Ovary (tissue), 9 donors: ENCODE measurements around the gene SETBP1. TPM values are rescaled to one million over a fixed set of nuclear protein-coding genes. Genes with fewer than 3 reads are reported as not detected.

Experiments
- DNase-seq, 5 donors: peaks; one replicate each; pipeline ENCODE4 v3.0.0-alpha.2; 2019 to 2020
- H3K27ac ChIP-seq, 2 donors: fragments of 200-600 bp; one replicate each; pipeline versions ENCODE4 v1.5.1 to v1.8.0; 2019 to 2022
- H3K27me3 ChIP-seq: fragments of 200-600 bp; one replicate; pipeline ENCODE4 v1.8.0; 2022
- H3K36me3 ChIP-seq: fragments of 200-600 bp; sonication (generic); one replicate; pipeline ENCODE4 v1.5.1; 2019
- H3K4me1 ChIP-seq: one replicate; pipeline ENCODE4 v1.8.1; 2013; ENCODE audit warnings: mild to moderate bottlenecking, moderate library complexity; ENCODE audit not compliant: insufficient read depth
- H3K4me3 ChIP-seq: fragments of 200-600 bp; sonication (generic); one replicate; pipeline ENCODE4 v1.5.1; 2017
- H3K9me3 ChIP-seq, 2 donors: fragments of 200-600 bp in 1 of 2; sonication (generic) in 1 of 2; one replicate each; pipeline versions ENCODE4 v1.5.1 to v1.8.1; 2013 to 2019; ENCODE audit warnings: mild to moderate bottlenecking in 1 of 2, moderate library complexity in 1 of 2
- EP300 ChIP-seq: sonication (generic); formaldehyde crosslinking; IDR thresholded peaks from one replicate; pipeline ENCODE4 v1.6.1; 2017; ENCODE audit warnings: antibody characterized with exemption
- POLR2A ChIP-seq: fragments of 450-650 bp; IDR thresholded peaks from one replicate; pipeline ENCODE4 v1.6.1; 2017; ENCODE audit warnings: antibody characterized with exemption, mild to moderate bottlenecking, moderate library complexity
- WGBS, 3 donors: extraction: QIAGEN DNeasy Blood & Tissue Kit in 1 of 3; methylation state at CpG; one replicate each; pipeline versions ENCODE4 v1.1.5 to v1.1.7; 2013 to 2017; 5-methylcytosine and 5-hydroxymethylcytosine counted together
- intact Hi-C, 4 donors: fragments of 100-400 bp; cut with DNase I; formaldehyde crosslinking; loops; one replicate each; pipeline versions ENCODE4 v1.11.0 to v1.15.1; 2022 to 2023
- polyA plus RNA-seq, 2 donors: library from polyadenylated mRNA; stranded (reverse); fragments of 200-250 nt in 1 of 2; fragments of 350-450 nt in 1 of 2; fragmentation: Illumina TruSeq in 1 of 2; extraction: RNeasy Lipid Tissue Mini Kit (QIAGEN cat#74804) in 1 of 2; gene quantifications; one replicate each; pipeline ENCODE4 v1.2.3, GENCODE V29; 2013 to 2014
- total RNA-seq, 7 donors: library from RNA; depleted of rRNA in 2 of 7; stranded (reverse); fragments of >200 nt in 2 of 7; fragmentation: NEBNext Ultra II Directional in 3 of 7; extraction: Animal tissue kit (Norgen Biotek cat#: 25700) in 3 of 7; gene quantifications; one replicate each; pipeline versions ENCODE4 v1.1.0 to v1.2.4, GENCODE V29; 2016 to 2023
- TF ChIP-seq, protein P1 (sequence below), 3 donors: fragments of 450-650 bp in 2 of 3; fragments of 200-600 bp in 1 of 3; IDR thresholded peaks; one replicate each; pipeline versions ENCODE4 v1.5.1 to v1.8.0; 2016 to 2022; ENCODE audit warnings: antibody characterized with exemption in 3 of 3, mild to moderate bottlenecking in 1 of 3
- donor health status: DM: no; HTN: no; CAD: no; lungs with moderate emphysema.
- donor health status: DM: no; HTN: no; CAD: no.
- donor health status: Bipolar disorder and iron deficiency.
- donor health status: DM: yes; HTN: yes; CAD: no.
- donor health status: DM: no; HTN: no; CAD: no.
- donor health status: DM: yes; HTN: yes; CAD: no.

The SETBP1 gene
- total and polyA plus RNA-seq, 9 donors, result 7.8 to 53.7 (median 28.4) TPM

GRCh38 chr18:44709307-44710126 is 28.8 kb downstream of the SETBP1 start:
- intact Hi-C loops, result loop anchor here in 1 of 4 donors (10.0 kb wide), 1 partner anchor 75 kb away; no protein-coding TSS in a partner anchor
- Histone ChIP-seq H3K4me3 (no peak overlapping the region), H3K9me3 (no peaks in the 10 kb centered on the region), H3K4me1 (peaks cover 17% of the 10 kb centered on the region), H3K27ac (peak overlapping the region; percentile 86 to 90), H3K36me3 (no peaks in the 10 kb centered on the region), H3K27me3 (no peaks in the 10 kb centered on the region)
- TF ChIP-seq, protein P1, sequence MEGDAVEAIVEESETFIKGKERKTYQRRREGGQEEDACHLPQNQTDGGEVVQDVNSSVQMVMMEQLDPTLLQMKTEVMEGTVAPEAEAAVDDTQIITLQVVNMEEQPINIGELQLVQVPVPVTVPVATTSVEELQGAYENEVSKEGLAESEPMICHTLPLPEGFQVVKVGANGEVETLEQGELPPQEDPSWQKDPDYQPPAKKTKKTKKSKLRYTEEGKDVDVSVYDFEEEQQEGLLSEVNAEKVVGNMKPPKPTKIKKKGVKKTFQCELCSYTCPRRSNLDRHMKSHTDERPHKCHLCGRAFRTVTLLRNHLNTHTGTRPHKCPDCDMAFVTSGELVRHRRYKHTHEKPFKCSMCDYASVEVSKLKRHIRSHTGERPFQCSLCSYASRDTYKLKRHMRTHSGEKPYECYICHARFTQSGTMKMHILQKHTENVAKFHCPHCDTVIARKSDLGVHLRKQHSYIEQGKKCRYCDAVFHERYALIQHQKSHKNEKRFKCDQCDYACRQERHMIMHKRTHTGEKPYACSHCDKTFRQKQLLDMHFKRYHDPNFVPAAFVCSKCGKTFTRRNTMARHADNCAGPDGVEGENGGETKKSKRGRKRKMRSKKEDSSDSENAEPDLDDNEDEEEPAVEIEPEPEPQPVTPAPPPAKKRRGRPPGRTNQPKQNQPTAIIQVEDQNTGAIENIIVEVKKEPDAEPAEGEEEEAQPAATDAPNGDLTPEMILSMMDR (IDR thresholded peaks at IDR 0.05), result no peak
- 39 to 53% (median 42%) methylated on average over 9 of the region's 9 CpGs for WGBS, 3 donors
- DNase-seq, result no peak

DNA sequence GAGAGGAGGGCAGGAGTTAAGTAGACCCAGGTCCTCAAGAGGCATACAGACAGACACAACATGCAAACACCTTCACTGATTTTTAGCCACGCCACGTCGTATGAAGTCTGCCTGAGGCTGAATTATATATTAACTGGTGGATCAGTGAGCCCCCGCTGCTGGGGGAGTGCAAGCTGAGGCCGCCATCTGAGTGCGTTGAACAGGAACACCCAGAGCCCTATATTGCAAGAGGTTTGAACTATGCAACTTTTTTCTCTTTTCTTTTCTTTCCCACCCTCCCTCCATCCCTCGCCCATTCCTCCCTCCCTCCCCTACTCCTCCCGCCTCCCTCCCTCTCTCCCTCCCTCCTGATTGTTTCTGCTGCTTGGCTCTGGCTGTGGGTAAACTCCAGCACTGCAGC is 30.2 kb downstream of the SETBP1 start:
- no peak for TF ChIP-seq EP300
- no peak for TF ChIP-seq POLR2A
- TF ChIP-seq, protein P1 (IDR thresholded peaks at IDR 0.05), result no peak
- no peak for DNase-seq
- peaks cover 15% of the 10 kb centered on the region for H3K4me1 ChIP-seq

GRCh38 chr18:44712025-44712424 is 31.3 kb downstream of the SETBP1 start:
- no peak for DNase-seq
- intact Hi-C loops, result no loop called here
- Histone ChIP-seq H3K9me3 (no peaks in the 10 kb centered on the region), H3K27me3 (no peaks in the 10 kb centered on the region), H3K4me3 (no peak overlapping the region), H3K27ac (no peak overlapping the region), H3K4me1 (peaks cover 16% of the 10 kb centered on the region), H3K36me3 (no peaks in the 10 kb centered on the region)
- no peak for TF ChIP-seq EP300
- TF ChIP-seq POLR2A, result no peak
- TF ChIP-seq, protein P1 (IDR thresholded peaks at IDR 0.05), result no peak
- WGBS, 3 donors, result 63 to 75% (median 72%) methylated on average over 2 of the region's 2 CpGs

More for the DNA sequence above, 30.2 kb downstream of the SETBP1 start:
- Histone ChIP-seq H3K4me3 (no peak overlapping the region), H3K36me3 (no peaks in the 10 kb centered on the region), H3K27me3 (no peaks in the 10 kb centered on the region), H3K27ac (peak overlapping the region in 1 of 2 donors; percentile 44), H3K9me3 (no peaks in the 10 kb centered on the region)
- intact Hi-C loops, result no loop called here
- WGBS, 3 donors, result 93 to 95% (median 93%) methylated on average over 8 of the region's 8 CpGs

- intact Hi-C loops, result no loop called here
- 97 to 99% (median 97%) methylated on average over 3 of the region's 3 CpGs for WGBS, 3 donors
- Histone ChIP-seq H3K9me3 (no peaks in the 10 kb centered on the region), H3K36me3 (no peaks in the 10 kb centered on the region), H3K27me3 (no peaks in the 10 kb centered on the region), H3K4me1 (peaks cover 10% of the 10 kb centered on the region), H3K27ac (no peak overlapping the region), H3K4me3 (no peak overlapping the region)
- no peak for DNase-seq
- TF ChIP-seq POLR2A, result no peak
- TF ChIP-seq EP300, result no peak
- TF ChIP-seq, protein P1 (IDR thresholded peaks at IDR 0.05), result no peak
Measured at GRCh38 chr18:44713435-44713834, 32.7 kb downstream of the SETBP1 start.
